NCI-H2227 (cell line): ENCODE measurements around the gene PAFAH1B1.
"Not testable (repeated sequence)": the region's sequence is repeated elsewhere in the genome, so short reads cannot be mapped to it uniquely, and the experiment has no call there.

ENCODE experiments used
- DNase-seq: peaks from one replicate; lab custom pipeline; 2025; ENCODE audit not compliant: unreplicated experiment; lab: John Stamatoyannopoulos, UW

PAFAH1B1 gene

DNA sequence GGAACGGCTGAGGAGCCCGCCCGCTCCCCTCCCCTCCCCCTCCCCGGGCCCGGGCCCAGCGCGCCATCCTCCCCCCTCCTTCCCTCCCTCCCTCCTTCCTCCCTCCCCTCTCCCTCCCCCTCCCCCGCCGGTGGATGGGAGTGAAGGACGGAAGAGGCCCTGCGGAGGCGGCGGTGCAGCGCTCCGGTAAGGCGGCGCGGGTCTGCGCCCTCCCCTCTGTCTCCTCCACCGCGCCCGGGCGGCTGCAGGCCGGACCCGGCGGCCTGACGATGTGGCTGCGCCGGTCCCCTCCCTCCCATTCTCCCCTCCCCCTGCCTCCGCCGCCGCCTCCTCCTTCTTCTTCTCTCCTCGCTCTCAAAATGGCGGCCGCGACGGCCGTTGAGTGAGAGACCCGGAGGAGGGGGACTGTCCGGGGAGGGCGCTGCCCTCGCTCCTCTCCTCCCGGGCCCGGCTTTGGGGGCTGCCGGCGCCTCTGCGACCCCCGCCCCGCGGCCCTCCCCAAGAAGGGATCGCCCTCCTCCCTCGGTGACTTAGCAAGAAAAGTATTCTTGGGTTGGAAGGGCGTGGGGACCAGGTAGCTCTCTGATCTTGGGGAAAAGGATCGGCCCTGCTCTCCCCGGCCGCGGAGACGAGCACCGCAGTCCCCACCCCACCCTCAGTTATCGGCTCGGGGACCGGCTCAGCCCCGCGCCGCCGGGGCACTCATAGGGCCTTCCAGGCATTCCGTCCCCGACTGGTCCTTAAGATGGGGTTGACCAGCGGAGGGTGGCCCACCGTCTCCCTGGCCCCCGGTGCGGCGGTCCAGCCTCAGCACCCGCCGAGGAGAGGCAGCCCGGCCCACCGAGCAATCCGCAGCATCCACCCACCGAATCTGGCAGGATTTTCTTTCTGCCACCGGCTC, 617 bp downstream of the PAFAH1B1 start:
- peak; percentile 77 for DNase-seq

DNA sequence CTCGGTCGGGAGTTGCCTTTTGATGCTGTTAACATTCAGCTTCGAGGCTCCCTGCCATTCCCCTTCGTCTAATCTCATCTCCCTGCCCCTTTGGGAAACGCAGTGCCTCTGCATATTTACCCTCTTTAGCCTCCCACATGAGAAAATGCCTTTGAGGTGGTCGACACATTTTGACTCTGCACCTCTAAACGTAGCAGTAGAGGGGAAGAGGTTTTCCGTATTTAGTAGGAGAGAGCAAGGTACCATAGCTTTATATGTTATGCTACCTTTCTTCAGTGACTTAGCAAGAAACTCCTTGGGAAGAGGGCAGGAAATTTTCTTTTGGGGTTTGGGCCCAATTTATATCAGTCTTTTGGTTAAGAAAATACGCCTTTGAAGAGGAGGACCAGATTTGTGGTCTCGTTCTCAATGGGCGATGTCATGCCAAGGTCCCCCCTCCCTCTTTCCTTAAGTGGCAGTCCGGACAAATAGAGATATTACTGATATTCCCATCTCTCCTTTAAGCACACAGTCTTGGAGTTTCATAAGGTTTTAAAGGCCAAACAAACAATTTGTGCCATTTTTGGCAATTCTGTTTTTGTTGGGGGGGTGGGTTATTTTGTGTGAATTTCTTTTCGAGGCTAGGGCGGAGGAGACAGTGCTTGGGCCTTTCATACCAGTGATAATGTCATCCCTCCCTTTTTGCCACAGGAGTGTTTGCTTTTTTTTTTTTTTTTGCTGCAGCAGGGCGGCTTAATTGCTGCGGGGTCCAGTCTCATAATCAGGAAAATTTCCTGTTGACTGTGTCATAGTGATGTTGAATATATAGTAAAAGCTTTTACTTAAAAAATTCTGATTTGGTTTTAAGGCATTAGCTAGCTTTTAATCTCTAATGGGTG, 1.5 kb downstream of the PAFAH1B1 start:
- DNase-seq = no peak

- no peak for DNase-seq
Measured at GRCh38 chr17:2595716-2596115, 2.3 kb downstream of the PAFAH1B1 start.

- DNase-seq = no peak
Measured at GRCh38 chr17:2598166-2598565, 4.7 kb downstream of the PAFAH1B1 start.

GRCh38 chr17:2602597-2603017, 9.2 kb downstream of the PAFAH1B1 start:
- DNase-seq = no peak

- no peak for DNase-seq
Measured at GRCh38 chr17:2608350-2608913, 15.0 kb downstream of the PAFAH1B1 start.

DNA sequence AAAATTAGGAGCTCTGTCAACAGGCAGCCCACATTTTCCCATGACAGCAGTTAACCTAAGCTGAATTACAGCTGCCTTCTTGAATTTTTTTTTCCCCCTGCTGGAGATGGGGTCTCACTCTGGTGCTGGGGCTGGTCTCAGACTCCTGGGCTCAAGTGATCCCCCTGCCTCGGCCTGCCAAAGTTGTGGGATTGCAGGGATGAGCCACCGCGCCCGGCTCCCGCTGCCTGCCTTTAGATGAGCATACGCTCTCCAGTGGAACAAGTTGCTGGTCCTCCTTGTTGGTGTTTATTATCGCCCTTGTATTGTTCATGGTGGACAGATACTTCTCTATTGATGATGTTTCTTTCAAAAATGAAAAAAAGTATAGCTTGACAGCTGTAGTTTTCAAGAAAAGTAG, 15.6 kb downstream of the PAFAH1B1 start:
- no peak for DNase-seq

DNA sequence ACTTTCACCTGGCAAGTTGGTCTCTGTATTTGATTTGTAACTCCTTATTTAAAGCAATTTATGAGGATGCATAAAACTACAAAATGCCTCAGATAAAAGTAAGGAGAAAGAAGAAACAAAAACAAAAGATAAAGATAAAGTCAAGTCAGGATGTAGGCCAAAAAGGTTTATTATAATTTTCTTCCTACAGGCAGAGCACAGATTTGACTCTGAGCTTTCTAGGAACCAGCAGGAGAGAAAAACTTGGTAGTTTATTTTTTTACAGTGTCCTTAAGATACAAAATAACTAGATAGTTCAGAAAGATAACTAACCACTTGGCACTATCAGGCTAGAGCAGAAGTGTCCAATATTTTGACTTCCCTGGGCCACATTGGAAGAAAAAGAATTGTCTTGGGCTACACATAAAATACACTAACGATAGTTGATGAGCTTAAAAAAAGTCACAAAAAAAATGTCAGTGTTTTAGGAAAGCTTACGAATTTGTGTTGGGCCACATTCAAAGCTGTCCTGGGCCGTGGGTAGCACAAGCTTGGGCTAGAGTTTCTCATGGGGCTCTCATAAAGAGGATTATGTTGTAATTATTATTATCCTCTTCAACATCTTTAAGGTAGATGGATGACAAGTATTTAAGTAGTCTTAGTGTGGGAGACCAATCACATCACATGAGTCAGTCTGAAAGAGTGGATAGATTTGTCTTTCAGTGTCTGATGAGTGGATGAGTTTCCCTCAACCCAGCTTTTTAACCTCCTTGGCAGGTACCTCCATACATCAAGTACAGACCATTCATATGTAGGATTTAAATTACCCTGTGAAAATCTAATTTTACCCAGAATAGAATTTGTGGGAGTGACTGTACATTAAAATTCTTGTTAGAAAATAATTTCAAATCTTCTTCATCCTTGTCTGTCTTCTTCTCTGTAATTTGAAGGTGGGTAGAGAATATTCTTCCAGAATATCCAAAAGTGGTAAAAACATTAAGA, 17.0 kb downstream of the PAFAH1B1 start:
- no peak for DNase-seq

DNA sequence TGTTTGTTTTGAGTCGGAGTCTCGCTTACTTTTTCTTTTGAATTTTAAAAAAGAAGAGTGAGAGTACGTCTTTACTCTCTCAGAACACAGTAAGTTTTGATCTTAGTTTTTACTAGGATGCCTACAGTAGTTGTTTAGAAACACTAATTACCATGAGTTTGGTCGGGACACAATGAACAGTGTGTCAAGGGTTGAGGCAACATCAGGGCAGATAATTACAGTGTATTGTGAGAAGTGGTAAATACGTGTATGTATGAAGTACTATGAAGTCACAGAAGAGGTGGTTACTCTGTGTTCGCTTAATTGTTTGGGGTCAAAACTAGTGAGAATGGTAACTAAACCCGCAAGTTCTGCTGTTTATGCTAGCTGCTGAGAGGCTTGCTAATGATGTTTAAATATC, 18.2 kb downstream of the PAFAH1B1 start:
- peak; percentile 42 for DNase-seq

DNA sequence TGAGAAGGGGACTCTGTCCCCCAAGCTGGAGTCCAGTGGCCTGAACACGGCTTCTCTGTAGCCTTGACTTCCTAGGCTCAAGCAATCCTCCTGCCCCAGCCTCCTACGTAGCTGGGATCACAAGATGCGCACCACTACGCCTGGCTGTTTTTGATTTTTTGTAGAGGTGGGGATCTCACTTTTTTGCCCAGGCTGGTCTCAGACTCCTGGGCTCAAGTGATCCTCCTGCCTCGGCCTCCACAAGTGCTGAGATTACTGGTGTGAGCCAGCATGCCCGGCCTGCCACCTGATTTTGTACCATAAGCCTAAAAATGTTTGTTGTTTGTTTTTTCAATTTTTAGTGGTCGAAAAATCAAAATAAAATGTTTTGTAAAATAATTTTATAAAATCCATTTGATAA, 19.2 kb downstream of the PAFAH1B1 start:
- no peak for DNase-seq

GRCh38 chr17:2613089-2613808, 19.8 kb downstream of the PAFAH1B1 start:
- DNase-seq = no peak

- no peak for DNase-seq
Measured at GRCh38 chr17:2615882-2616281, 22.4 kb downstream of the PAFAH1B1 start.

DNA sequence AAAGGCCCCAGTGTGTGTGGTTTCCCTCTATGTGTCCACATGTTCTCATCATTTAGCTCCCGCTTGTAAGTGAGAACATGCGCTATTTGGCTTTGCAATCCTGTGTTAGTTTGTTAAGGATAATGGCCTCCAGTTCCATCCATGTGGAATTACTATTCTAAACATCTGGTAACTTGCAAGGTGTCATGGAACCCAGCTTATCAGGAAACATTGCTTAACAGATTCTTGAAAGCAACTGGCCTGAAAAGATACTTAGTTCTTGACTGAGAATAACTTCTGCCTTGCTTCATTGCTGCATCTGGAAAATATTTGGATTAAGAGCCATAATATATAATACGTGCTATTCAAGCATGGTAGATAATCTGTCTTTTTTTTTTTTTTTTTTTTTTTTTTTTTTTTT, 27.8 kb downstream of the PAFAH1B1 start:
- no peak for DNase-seq

DNA sequence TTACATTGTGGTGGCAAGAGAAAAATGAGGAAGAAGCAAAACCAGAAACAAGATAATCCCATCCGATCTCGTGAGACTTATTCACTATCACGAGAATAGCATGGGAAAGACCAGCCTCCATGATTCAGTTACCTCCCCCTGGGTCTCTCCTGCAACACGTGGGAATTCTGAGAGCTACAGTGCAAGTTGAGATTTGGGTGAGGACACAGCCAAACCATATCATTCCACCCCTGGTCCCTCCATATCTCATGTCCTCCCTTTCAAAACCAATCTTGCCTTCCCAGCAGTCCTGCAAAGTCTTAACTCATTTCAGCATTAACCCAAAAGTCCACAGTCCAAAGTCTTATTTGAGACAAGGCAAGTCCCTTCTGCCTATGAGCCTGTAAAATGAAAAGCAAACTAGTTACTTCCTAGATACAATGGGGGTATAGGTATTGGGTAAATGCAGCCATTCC, 28.5 kb downstream of the PAFAH1B1 start:
- DNase-seq = not testable (repeated sequence)

DNA sequence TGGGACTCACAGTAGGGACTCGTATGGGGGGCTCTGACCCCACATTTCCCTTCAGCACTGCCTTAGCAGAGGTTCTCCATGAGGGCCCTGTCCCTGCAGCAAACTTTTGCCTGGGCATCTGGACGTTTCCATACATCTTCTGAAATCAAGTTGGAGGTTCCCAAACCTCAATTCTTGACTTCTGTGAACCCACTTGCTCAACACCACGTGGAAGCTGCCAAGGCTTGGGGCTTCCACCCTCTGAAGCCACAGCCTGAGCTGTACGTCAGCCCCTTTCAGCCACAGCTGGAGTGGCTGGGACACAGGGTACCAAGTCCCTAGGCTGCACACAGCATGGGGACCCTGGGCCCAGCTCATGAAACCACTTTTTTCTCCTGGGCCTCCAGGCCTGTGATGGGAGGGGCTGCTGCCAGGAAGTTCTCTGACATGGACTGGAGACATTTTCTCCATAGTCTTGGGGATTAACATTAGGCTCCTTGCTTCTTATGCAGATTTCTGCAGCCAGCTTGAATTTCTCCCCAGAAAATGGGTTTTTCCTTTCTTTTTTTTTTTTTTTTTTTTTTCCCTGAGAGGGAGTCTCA, 29.4 kb downstream of the PAFAH1B1 start:
- not testable (repeated sequence) for DNase-seq

DNA sequence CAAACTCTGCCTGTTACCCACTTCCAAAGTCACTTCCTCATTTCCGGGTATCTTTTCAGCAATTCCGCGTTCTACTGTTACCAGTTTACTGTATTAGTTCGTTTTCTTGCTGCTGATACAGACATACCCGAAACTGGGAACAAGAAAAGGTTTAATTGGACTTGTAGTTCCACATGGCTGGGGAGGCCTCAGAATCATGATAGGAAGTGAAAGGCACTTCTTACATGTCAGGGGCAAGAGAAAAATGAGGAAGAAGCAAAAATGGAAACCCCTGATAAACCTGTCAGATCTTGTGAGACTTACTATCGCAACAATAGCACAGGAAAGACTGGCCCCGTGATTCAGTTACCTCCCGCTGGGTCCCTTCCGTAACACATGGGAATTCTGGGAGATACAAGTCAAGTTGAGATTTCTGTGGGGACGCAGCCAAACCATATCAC, 30.9 kb downstream of the PAFAH1B1 start:
- DNase-seq = no peak

DNA sequence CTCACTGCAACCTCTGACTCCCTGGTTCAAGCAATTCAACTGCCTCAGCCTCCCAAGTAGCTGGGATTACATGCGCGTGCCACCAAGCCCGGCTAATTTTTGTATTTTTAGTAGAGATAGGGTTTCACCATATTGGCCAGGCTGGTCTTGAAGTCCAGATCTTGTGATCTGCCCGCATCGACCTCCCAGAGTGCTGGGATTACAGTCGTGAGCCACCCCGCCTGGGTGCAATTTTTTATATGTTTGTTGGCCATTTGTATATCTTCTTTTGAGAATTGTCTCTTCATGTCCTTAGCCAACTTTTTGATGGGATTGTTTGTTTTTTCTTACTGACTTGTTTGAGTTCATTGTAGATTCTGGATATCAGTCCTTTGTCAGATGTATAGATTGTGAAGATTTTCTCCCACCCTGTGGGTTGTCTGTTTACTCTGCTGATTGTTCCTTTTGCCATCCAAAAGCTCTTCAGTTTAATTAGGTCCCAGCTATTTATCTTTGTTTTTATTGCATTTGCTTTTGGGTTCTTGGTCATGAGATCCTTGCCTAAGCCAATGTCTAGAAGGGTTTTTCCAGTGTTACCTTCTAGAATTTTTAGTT, 33.3 kb downstream of the PAFAH1B1 start:
- DNase-seq = not testable (repeated sequence)

DNA sequence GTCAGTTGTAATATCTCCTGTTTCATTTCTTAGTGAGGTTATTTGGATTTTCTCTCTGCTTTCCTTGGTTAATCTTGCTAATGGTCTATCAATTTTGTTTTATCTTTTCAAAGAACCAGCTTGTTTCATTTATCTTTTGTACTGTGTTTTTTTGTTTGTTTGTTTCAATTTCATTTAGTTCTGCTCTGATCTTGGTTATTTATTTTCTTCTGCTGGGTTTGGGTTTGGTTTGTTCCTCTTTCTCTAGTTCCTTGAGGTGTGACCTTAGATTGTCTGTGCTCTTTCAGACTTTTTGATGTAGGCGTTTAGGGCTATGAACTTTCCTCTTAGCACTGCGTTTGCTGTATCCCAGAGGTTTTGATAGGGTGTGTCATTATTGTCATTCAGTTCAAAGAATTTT, 35.5 kb downstream of the PAFAH1B1 start:
- DNase-seq = not testable (repeated sequence)

- DNase-seq = no peak
Measured at GRCh38 chr17:2631211-2631610, 37.8 kb downstream of the PAFAH1B1 start.
